ENCODE data around the gene CXorf58.
"Not testable (repeated sequence)": the region's sequence is repeated elsewhere in the genome, so short reads cannot be mapped to it uniquely, and the experiment has no call there.

CXorf58 gene

GRCh38 chrX:23964191-23964590 is 56.4 kb downstream of the CXorf58 start:
- no peak for DNase-seq

DNA sequence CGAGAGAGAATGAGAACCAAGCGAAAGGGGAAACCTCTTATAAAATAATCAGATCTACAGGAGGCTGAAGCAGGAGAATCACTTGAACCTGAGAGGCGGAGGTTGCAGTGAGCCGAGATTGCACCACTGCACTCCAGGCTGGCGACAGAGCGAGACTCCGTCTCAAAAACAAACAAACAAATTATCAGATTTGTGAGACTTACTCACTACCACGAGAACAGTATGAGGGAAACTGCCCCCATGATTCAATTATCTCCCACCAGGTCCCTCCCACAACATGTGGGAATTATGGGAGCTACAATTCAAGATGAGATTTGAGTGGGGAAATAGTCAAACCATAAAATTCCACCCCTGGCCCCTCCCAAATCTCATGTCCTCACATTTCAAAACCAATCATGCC is 57.8 kb downstream of the CXorf58 start:
- not testable (repeated sequence) for DNase-seq

- DNase-seq, result no peak
Measured at GRCh38 chrX:23978491-23978890, 70.7 kb downstream of the CXorf58 start.

DNA sequence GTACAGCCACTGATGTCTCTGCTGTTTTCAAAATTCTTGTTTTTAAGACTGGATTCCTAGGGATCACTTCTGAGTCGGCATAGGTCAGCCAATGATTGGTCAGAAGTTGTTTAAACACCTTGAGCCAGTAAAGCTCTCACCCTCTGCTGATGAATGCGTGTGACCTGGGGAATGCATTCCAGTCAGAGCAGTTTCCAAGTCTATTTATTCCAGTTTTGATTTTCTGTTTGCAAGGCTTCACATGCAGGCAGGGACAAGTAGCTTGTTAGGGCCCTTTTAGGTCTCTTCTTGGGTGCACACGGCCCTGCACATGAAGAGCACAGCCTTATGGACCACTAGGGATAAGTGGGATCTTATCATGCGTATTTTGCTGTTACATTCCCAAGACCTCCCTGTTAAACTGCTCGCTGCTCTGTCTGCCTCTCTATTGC is 72.2 kb downstream of the CXorf58 start:
- no peak for DNase-seq

DNA sequence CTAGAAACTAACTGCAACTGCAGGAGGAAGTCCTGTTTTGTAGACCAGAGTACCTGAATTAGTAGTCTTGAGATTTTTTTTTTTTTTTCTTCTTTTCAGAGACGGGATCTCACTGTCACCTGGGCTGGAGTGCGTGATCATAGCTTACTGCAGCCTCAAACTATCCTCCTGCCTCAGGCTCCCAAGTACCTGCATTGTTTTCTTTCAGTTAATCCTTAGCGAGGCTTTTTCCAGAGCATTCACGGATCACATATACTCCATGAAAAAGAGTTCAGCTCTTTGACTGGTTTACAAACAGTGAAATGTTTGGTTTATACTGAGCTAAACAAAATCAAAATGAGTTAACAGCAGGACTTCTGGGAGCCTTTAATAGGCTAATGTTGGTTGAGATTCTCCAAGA is 73.4 kb downstream of the CXorf58 start:
- DNase-seq, result no peak

DNA sequence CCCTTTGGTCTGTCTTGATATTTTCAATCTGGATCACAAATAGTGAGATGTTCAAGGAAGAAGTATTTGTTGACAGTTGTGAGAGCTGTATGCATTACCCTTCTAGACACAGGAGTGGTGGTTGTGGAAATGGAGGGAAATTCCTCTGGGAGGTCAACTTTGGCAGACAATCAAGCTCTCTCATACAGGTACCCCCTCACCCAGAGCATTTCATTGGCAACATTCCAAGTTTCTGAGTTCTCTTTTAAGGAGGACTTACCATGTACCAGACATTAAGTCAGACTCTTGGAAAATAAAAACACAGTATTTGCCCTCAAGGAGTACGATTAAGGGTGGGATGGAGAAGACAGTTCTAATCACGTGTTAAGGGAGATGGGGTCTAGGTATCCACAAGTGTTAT is 73.9 kb downstream of the CXorf58 start:
- no peak for DNase-seq

DNA sequence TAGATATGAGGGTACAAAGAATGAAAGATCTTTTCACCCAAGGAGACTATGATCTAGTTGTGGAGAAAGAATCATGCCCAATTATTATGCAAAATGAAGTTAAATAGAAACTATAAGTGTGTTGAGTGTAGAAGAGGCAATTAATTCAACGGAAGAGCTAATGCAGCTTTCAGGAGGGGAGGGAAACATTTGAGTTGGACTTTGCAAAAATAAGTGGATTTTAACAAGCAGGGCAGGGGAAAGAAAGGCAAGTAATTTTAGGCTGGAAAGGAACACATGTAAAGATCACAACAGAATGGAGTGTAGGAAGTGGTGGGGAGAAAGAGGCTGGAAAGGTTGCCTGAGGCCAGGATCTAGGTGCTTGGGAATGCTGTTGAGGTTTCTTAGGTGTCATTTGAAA is 75.1 kb downstream of the CXorf58 start:
- DNase-seq, result no peak

Data from NCI-H1105 (cell line).